H1 (cell line): Measurements from ENCODE around the gene CD300A.

Experiments used
- CTCF ChIP-seq, 3 experiments: IDR thresholded peaks; 1 replicate in 2 of 3; 2 replicates in 1 of 3; pipeline versions ENCODE4 v1.5.1 to v1.6.1; 2011; ENCODE audit warnings: low read length in 3 of 3, mild to moderate bottlenecking in 3 of 3, inconsistent platforms in 2 of 3, low read depth in 1 of 3, moderate library complexity in 1 of 3; ENCODE audit not compliant: insufficient read depth in 1 of 3; ENCODE audit errors: control extremely low read depth in 1 of 3
- GTF2F1 ChIP-seq: IDR thresholded peaks from 2 replicates; pipeline ENCODE4 v1.6.1; 2012; ENCODE audit warnings: low read depth, low read length, improper control_type of control experiment, borderline replicate concordance
- USF2 ChIP-seq: IDR thresholded peaks from 2 replicates; pipeline ENCODE4 v1.6.1; 2011; ENCODE audit warnings: low read length, improper control_type of control experiment

GRCh38 chr17:74499992-74500391, 33.6 kb downstream of the CD300A start:
- no peak for TF ChIP-seq CTCF (IDR thresholded peaks at IDR 0.05; ENCODE audit: control extremely low read depth in 1 of 3, insufficient read depth in 1 of 3, low read depth in 1 of 3, low read length in 3 of 3)
- TF ChIP-seq GTF2F1: no peak
- no peak for TF ChIP-seq USF2
